ENCODE results near the gene CRIM1.

Gene CRIM1

GRCh38 chr2:36562240-36562639 is 206.7 kb downstream of the CRIM1 start:
- no peak for DNase-seq

GRCh38 chr2:36562973-36563532 is 207.5 kb downstream of the CRIM1 start:
- DNase-seq, result no peak

- DNase-seq, result no peak
These were observed 208.9 kb downstream of the CRIM1 start for GRCh38 chr2:36564377-36564930.

- no peak for DNase-seq
These were observed 210.1 kb downstream of the CRIM1 start for GRCh38 chr2:36565712-36566111.

- no peak for DNase-seq
These were observed 211.3 kb downstream of the CRIM1 start for GRCh38 chr2:36566887-36567286.

GRCh38 chr2:36567711-36568408 is 212.3 kb downstream of the CRIM1 start:
- DNase-seq, result no peak

GRCh38 chr2:36568516-36569246 is 213.1 kb downstream of the CRIM1 start:
- DNase-seq, result no peak

- DNase-seq, result no peak
These were observed 213.8 kb downstream of the CRIM1 start for GRCh38 chr2:36569267-36569856.

GRCh38 chr2:36570416-36570815 is 214.8 kb downstream of the CRIM1 start:
- DNase-seq, result no peak

GRCh38 chr2:36572054-36572718 is 216.6 kb downstream of the CRIM1 start:
- DNase-seq, result no peak

GRCh38 chr2:36572719-36573059 is 217.1 kb downstream of the CRIM1 start:
- no peak for DNase-seq

- DNase-seq, result no peak
These were observed 217.6 kb downstream of the CRIM1 start for GRCh38 chr2:36573165-36573564.

- DNase-seq, result no peak
These were observed 219.0 kb downstream of the CRIM1 start for GRCh38 chr2:36574560-36574959.

- no peak for DNase-seq
These were observed 222.3 kb downstream of the CRIM1 start for GRCh38 chr2:36577884-36578283.

GRCh38 chr2:36578343-36579296 is 223.0 kb downstream of the CRIM1 start:
- no peak for DNase-seq

- no peak for DNase-seq
These were observed 223.7 kb downstream of the CRIM1 start for GRCh38 chr2:36579297-36579664.

GRCh38 chr2:36582538-36582937 is 227.0 kb downstream of the CRIM1 start:
- DNase-seq, result no peak

GRCh38 chr2:36582951-36583350 is 227.4 kb downstream of the CRIM1 start:
- DNase-seq, result no peak

GRCh38 chr2:36584148-36584794 is 228.7 kb downstream of the CRIM1 start:
- no peak for DNase-seq

- no peak for DNase-seq
These were observed 231.1 kb downstream of the CRIM1 start for GRCh38 chr2:36586672-36587071.

GRCh38 chr2:36587101-36587500 is 231.5 kb downstream of the CRIM1 start:
- DNase-seq, result no peak
